ENCODE measurements around the gene SENP5.

SENP5 gene

DNA sequence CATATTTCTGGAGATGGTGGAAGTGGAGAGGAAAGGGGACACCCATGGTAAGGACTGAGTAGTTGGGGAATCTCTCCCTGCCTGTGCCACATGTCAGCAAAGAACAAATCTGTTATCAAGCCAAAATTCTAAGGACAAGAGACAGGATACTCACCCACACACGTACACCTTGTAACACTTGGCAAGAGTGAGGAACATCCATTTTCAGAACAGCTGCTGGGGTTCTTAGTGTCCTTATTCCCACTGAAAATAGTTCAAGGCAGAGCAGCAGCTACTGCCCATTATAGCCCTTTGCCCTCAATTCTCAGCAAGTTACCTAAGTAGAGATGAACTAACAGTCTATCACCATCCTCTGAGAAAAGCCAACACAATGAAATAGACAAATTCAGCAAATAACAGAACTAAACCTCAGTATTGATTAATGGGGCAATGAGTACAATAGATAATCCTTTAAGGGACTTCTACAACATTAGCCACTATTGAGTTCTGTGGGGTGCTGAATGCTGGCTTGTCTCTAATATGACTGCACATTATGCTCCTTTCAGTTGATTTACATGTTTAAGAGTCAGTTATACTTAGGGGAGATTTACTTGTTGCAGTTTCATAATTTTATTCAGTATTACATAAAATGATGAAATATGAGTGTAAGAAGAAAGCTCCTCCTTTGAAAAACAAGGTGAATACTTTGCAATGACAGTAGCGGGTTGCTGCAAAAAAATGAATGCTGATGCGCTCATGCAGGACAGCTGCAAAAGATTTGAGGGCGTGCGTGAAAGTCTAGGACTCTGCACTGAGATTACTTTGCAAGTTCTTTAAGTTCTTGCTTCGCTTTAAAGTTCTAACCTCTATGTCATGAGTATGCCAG is 22.4 kb downstream of the SENP5 start:
- DNase-seq = no peak

GRCh38 chr3:196894557-196895295 is 27.0 kb downstream of the SENP5 start:
- DNase-seq = no peak

DNA sequence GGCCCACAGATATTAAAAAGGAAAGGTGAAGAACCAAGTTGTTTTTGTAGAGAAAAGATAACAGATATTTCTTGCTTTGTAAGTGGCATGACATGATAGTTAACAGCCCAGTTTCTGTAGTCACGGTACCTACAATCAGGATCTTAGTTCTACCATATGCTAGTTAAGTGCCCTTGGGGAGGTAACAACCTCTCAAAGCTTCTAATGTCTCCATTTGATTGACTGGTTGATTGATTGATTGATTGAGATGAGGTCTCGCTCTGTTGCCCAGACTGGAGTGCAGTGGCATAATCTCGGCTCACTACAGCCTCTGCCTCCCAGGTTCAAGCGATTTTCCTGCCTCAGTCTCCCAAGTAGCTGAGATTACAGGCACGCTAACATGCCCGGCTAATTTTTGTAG is 28.5 kb downstream of the SENP5 start:
- DNase-seq = no peak

- DNase-seq = no peak
These were observed 34.0 kb downstream of the SENP5 start for GRCh38 chr3:196901768-196902167.

DNA sequence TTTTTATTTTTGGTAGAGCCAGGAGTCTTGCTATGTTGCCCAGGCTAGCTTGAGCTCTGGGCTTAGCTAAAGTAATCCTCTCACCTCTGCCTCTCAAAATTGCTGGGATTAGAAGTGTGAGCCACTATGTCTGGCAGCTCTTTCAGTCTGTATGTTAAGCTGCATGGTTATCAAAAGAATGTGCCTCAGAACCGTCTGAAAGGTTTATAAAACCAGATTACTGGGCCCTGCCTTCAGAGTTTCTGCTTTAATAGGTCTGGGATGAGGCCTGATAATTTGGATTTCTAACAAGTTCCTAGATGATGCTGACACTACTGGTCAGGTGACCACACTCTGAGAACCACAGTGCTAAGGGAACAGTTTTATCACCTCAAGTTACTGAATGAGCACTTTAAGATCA is 34.6 kb downstream of the SENP5 start:
- DNase-seq = no peak

GRCh38 chr3:196903740-196904139 is 36.0 kb downstream of the SENP5 start:
- DNase-seq = no peak

DNA sequence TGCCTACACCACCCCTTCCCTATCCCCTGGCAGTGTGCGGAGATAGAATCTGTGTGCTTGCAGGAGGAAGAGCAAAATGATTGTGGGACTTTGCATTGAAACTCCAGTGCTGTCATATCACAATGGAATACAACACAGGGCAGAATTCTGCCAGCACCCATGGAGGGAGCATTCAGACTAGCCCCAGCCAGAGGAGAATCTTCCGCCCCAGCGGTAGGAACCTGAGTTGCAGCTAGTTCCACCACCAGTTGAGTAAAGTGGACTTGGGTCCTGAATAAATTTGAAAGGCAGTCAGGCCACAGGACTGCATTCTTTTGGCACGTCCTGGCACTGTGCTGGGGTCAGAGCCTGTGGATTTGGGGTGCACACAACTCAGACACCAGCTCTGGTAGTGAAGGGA is 47.1 kb downstream of the SENP5 start:
- DNase-seq = no peak

DNA sequence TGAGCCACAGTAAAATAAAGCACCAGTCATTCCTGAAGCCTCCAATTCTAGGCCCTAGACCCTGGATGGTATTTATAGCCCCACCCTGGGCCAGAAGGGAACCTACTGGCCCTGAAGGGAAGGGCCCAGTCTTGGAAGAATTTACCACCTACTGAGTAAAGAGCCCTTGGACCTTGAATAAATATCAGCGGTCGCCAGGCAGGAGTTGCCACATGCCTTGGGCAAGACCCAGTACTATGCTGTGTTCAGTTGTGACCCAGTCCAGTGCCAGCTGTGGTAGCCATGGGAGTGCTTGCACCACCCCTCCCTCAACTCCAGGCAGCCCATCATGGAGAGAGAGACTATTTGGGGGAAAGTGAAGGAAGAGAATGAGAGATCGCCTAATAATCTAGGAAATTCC is 47.7 kb downstream of the SENP5 start:
- DNase-seq = no peak

DNA sequence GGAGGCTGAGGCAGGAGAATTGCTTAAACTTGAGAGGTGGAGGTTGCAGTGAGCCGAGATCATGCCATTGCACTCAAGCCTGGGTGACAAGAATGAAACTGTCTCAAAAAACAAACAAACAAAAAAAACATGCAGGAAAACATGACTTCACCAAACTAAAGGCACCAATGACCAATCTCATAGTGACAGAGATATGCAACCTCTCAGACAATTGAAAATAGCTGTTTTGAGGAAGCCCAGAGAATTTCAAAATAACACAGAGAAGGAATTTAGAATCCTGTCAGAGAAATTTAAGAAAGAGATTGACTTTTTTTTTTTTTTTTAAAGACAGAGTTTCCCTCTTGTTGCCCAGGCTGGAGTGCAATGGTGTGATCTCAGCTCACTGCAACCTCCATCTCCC is 48.5 kb downstream of the SENP5 start:
- no peak for DNase-seq

DNA sequence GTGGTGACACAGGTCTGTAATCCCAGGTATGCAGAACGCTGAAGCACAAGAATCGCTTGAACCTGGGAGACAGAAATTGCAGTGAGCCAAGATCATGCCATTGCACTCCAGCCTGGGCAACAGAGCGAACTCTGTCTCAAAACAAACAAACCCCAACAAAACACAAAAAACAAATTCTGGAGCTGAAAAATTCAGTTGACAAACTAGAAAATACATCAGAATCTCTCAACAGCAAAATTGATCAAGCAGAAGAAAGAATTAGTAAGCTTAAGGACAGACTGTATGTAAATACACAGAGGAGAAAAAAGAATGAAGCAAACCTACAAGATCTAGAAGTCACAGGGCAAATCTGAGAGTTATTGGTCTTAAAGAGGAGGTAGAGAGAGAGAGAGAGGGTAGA is 49.3 kb downstream of the SENP5 start:
- DNase-seq = no peak

- no peak for DNase-seq
These were observed 51.2 kb downstream of the SENP5 start for GRCh38 chr3:196918968-196919367.

GRCh38 chr3:196920733-196921132 is 53.0 kb downstream of the SENP5 start:
- no peak for DNase-seq

DNA sequence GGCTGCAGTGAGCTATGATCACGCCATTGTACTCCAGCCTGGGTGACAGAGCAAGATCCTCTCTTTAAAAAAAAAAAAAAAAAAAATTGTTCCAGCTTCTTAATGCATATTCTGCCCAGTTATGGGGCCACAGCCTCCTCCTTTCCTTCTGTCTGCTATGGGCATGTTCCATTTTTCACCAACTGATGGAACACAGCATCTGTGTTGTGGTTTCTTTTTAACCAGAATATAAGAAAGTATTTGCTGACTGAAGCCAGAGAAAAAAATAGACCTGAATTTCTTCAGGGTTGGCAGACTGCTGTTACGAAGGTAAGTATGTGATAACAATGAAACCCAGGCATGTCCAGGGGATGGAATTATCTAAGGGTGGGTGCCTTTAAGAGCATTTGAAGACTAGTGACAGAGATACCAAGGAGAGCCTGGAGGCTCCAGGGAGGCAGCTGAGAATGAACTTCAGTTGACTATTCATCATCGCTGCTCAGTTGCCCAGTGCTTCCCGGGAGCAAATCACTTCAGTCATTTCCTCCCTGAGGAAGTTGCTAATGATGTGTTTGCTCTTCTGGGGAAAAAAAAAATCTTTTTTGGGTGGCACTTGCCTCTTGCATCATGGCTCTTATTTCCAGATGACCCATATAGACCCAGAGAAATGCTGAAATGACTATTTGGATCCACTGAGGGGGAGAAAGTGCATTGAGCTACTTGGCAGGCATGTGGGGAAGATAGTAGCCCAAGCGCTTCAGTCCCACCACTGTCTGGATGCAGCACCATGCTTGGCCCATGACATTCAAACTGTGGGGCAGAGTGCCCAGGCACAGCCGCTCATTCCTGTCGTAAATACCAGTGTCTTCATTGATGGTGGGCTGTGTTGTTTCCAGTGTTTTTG is 60.1 kb downstream of the SENP5 start:
- DNase-seq = no peak

- no peak for DNase-seq
These were observed 63.4 kb downstream of the SENP5 start for GRCh38 chr3:196931157-196931556.

DNA sequence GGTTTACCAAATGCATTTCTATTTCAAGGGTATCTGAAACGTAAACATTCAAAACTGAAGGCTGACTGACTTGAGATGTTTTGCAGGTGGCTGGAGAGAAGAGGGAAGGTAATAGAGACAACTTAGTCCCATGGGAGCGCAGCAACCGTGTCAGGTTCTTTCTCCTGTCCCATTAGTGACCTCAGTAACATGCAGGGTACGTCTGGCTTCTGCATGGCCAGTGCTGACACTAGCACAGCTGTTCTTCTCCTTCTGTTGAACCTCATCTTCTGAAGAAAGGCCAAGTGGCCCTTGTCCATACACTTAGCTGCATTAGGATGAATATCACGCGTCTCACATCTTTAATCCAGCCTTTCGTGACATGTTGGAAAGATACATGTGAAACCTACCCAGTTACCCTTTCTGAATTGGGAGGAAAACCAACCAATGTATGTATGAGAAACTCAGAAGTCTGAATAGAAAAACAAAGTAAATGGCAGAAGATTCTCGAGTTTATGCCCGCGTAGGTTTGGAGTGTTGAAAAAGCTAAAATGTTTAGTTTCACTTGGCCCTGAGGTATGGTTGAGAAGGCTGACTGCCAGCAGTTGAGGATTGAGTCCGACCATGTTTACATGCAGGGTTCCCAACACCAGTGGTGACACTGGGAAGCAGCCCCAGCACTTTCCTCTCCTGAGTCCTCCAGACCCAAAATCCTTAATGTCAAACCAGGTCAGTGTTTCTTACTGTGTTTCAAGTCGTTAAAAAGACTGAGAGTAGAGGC is 64.3 kb downstream of the SENP5 start:
- no peak for DNase-seq

DNA sequence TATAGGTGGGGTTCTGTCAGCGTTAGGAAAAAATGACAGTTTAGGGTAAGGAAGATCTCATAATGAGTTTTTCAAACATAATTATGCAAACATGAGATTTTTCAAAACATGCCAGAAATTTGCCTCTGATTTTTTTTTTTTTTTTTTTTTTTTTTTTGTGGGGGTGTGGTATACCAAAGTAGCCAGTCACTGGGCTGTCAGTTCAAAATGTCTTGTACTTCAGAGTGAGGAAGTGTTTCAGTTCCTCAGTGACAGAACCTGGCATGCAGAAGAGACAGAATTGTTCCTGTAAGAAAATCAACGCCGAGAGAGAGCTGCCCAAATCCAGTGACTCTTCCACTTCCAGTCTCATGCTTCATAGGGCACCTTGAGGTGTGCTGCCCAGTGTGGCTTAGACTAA is 64.9 kb downstream of the SENP5 start:
- DNase-seq = no peak

- no peak for DNase-seq
These were observed 68.6 kb downstream of the SENP5 start for GRCh38 chr3:196936288-196936687.

DNA sequence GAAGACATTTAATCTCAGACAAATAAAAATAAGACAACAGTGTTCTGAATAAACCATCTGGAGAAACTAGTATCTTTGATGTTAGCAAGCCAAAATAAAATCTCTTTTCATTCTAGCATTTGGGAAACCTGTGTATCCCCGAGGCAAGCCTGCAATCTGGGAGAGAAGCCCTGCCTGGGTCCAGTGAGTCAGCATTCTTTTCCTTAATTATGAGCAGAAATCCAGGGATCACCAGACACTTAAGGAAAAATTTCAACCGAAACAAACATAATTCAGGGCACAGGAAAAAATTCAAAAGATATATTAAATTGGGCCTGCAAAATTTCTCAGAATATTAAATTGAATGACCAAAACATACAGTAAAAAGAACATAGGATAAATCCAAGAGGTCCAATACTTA is 70.4 kb downstream of the SENP5 start:
- DNase-seq = no peak

DNA sequence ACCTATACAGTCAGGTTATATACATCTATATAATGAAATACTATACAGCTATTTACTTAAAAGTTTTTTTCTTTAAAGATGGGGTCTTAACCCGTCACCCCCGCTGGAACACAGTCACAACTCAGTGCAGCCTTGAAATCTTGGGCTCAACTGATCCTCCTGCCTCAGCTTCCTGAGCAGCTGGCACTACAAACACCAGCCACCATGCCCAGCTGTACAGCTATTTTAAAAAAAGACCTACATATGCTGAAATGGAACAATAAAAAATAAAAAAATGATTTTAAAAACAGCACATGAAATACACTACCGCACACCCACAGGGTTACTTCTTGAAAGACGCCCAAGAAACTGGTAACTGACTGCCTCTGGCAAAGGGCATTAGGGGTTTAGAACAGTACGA is 70.9 kb downstream of the SENP5 start:
- DNase-seq = no peak

GRCh38 chr3:196941729-196942225 is 74.1 kb downstream of the SENP5 start:
- peak; percentile 33 for DNase-seq

- DNase-seq = peak; percentile 96
These were observed 74.7 kb downstream of the SENP5 start, which contains the start of gene NCBP2 for GRCh38 chr3:196942226-196942914. Gene NCBP2, minus strand, starts transcription at chr3:196942528. Its CDS starts 25 bp downstream, at chr3:196942503.

DNA sequence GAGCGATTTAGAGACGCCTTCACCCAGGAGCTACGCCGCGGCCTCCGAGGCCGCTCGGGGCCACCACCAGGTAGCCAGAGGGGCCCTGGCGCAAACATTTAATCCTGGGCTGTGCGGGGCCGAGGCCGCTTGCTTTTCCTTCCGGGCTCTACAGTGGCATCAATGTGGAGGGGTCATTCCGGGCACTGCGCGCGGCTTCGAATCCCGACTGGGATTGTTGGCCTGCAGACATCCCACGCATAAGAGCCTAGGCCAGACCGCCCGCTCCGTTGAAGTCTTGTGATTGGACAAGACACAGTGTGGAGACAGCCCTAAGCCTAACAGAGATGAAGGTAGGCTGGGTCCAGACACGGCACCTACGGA is 75.2 kb downstream of the SENP5 start:
- DNase-seq = peak; percentile 23
